ENCODE data around the gene KCNK3. TPM values are rescaled to one million over a fixed set of nuclear protein-coding genes. Genes with fewer than 3 reads are reported as not detected.
"Not testable (repeated sequence)": the region's sequence is repeated elsewhere in the genome, so short reads cannot be mapped to it uniquely, and the experiment has no call there.

KCNK3 gene
- total RNA-seq, result 4.1 TPM

DNA sequence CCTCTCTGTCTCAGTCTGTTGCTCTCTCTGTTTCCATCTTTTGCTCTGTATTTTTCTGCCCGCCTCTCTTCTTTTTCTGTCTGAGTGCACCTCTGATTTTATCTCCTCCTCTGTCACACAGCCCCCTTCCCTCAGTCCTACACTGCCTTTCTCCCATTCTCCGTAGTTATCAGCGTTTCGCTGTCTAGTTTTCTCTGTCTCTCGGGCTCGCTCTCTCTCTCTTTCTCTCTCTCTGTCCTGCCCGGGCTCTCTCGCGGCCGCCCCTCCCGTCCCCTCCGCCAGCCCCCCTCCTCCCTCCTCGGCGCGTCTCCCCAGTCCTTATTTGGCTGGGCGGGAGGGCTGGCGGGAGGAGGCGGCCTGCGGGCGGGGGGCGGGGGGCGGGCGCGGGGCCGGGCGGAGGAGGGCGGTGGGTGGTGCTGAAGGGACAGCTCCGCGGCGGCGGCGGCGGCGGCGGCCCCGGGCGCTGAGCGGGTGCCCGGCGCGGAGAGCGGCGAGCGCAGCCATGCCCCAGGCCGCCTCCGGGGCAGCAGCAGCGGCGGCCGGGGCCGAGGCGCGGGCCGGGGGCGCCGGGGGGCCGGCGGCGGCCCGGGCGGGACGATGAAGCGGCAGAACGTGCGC is at the start of gene KCNK3:
TSS of gene KCNK3 (plus strand) at position 444 of the 618 bp plus-strand sequence. CDS start at position 598, 154 bp downstream.
- FAIRE-seq (no peak), DNase-seq (ENCODE audit: low spot score in 2 of 2) (peak; percentile 77 to 78)

DNA sequence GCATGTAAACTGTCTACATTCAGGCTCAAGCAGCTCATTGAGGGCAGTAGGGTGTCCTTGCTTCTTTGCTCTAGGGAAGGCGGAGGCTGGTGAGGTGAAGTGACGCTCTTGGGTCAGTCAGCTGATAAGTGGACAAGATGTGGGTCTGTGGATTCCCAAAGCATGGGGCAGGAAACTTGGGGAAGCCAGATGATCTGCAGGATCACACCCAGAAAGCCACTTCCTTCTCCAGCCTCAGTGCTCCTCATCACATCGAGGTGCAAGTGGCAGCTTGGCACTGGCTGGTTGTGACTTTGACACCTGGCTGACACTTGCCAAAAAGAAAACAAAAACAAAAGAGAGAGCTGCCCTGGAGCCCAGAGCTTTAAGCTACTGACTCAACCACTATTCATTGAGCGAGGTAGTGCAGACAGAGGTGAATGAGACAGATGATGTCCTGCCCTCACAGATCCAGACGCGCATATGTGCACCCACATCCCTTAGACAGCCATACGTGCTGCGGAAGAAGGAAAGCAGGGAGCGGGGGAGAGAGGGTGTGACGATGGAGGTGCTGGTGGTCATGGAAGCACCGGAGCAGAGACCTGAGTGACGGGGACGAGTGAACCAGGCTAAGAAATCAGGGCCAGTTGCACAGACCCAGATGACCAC is 48.2 kb upstream of the KCNK3 start:
- no peak for DNase-seq (ENCODE audit: low spot score in 2 of 2)
- no peak for FAIRE-seq

DNA sequence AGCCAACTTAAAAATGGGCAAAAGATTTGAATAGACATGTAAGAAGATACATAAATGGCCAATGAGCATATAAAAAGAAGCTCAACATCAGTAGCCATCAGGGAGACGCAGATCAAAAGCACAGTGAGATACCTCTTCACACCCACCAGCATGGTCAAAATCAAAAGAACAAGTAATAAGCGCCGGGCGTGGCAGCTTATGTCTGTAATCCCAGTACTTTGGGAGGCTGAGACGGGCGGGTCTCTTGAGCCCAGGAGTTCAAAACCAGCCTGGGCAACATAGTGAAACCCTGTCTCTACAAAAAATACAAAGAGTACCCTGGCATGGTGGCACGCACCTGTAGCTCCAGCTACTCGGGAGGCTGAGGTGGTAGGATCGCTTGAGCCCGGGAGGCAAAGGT is 46.8 kb upstream of the KCNK3 start:
- no peak for DNase-seq (ENCODE audit: low spot score in 2 of 2)
- FAIRE-seq, result no peak

DNA sequence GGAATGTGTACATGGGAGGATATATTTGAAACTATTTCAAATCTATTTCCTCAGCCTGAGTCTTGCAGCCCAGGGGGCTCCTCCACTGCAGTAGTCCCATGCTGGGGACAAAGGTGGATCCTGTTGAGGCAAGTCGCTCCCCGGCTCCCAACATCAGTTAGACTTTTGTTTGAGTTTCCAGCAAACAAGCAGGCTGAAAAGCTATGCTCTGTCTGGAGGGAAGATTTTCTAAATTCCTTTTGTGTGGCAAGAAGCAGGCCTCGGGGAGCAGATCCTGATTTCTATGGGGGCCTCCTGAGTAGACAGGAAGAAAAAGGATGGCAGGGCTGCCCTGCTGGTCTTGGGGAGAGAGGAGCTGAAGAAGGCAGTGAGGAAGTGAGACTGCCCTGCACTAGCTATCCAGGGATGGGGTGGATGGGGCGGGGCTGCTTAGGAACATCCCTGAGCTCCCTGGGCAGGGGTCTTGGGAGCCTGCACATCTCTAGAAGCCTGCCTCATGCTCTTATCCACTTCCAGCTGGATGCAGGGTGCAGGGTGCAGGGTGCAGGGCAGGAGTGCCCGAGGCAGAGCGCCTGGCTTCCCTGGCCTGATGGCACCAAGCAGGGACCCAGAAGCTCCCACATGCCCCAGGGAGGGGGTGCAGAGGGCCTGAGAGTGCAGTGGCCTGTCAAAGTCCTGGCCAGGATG is 45.4 kb upstream of the KCNK3 start:
- DNase-seq (ENCODE audit: low spot score in 2 of 2) (no peak), FAIRE-seq (no peak)

DNA sequence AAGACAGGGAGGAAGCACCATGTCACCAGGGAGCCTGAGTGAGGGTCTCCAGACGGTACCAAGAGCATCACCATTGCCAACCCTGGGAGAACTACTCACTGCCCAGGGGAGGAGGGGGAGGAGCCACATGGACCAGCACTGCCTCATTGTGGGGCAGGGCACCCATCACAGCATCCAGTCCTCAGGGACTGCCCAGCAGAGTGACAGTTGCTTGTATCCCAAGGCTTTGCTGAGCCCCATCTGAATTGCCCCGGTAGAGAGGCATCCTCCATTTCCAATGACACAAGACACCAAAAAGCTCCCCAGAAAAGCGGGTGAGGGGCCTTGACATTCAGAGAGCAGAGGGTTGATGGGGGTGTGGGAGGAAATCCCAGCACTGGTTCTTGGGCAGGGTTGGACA is 44.5 kb upstream of the KCNK3 start:
- DNase-seq (ENCODE audit: low spot score in 2 of 2), result no peak
- FAIRE-seq, result no peak

DNA sequence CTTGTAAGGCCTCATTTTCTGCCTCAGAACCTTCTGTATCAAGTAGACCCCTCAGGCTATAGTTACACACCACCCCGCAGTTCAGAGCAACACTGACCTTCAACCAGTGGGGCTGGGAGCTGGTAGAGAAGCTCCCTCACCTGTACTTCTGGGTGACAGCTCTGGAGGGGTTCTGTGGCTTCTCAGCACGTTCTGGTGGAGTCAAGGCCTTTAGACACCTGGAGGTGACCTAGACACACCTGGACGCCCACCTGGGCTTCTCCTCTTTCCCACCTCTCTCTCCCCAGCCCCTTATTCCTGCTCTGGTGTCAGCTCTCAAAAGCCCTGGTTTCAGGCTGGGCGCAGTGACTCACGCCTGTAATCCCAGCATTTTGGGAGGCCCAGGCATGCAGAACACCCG is 44.0 kb upstream of the KCNK3 start:
- FAIRE-seq (no peak), DNase-seq (ENCODE audit: low spot score in 2 of 2) (no peak)

DNA sequence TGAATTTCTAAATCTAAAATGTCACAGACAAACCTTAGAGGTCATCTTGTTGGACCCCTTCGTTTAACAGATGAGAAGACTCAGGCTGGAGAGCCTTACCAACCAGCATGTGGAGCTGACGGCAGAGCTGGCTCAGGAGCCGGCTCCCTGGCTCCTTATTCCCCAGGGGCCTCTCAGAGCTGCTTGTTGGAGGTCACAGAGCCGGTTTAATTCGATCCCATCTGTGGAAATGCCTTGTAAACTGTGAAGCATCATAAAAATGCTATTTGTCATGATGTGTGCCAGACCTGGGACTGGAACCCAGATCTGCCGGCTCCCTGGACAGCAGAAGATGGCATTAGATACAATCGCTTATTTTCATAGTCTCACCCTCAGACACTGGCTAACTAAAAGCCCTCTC is 43.2 kb upstream of the KCNK3 start:
- DNase-seq (ENCODE audit: low spot score in 2 of 2), result no peak
- no peak for FAIRE-seq

DNA sequence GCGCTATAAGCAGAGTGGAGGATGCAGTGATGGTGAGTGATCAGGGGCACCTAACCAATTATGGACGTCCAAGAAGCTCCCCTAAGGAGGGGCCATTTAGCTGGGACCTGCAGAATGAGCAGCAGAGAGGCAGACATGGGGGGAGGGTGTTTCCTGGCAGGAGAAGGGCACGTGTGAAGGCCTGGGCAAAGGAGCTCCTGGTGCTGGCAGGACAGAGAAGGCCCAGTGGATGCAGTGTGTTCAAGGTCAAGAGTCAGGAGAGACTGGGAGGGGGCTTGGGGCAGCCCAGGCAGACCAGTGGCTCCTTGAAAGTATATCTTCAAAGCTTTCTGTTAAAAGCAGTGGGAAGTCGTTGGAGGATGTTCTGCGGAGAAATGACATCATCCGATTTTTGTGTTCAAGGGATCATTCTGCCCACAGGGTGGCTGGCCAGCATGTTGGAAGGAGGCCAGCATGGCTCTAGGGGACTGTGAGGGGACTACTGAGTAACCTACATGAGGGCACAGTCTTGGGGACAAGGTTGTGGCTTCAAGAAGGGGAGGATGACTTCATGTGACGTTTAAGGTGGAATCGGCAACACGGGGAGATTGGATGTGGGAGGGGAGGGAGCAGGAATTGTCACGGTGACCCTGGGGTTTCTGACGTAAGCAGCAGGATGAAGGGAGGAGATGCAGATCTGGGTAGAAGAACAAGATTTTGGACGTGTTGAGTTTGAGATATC is 42.4 kb upstream of the KCNK3 start:
- DNase-seq (ENCODE audit: low spot score in 2 of 2) (no peak), FAIRE-seq (no peak)

DNA sequence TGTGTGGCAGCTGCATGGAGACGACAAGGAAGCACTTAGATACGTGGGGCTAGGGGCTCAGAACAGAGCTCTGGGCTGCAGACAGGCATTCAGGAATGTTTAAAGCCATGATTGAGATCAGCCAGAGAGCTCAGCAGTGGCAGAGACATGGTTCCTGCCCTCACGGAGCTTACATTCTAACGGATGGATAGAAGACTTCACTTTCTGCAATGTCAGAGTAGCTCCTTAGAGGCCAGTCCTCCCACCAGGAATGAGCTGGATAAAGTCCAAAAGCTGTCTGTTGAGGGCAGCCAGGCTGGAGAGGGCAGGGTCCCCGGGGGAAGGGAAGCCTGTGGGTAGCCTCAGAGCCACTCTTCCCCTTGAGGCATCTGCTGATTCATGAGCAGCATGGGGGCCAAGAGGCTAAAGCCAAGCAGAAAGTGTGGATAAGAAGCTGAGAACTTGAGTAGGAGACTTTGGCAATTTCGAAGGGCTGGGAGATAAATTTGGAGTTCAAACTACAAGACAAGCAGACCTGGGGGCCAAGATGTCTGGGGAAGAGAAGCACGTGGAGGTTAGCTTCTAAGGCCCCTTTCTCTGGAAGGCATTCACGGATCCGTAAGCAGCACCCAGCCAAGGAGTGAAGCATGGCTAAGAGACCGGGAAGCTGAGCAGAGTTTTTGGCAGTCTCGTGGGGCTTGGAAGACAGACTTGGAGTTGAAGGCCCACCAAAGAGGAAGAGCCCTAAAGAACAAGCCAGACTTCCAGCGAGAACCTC is 41.6 kb upstream of the KCNK3 start:
- DNase-seq (ENCODE audit: low spot score in 2 of 2) (no peak), FAIRE-seq (no peak)

DNA sequence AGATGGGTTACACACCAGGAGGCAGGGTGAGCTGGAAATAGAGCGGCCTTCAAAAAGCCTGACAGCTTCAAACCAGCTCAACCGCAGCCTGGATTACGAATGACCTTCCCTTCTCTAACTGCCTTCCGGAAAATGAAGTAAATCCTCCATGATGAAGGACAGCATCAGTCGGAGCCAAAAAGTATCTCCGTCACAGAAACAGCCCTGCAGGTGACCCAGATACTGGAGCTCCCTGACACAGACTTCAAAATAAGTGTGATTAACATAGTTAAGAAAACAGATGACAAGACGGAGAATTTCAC is 41.1 kb upstream of the KCNK3 start:
- DNase-seq (ENCODE audit: low spot score in 2 of 2), result no peak
- no peak for FAIRE-seq

DNA sequence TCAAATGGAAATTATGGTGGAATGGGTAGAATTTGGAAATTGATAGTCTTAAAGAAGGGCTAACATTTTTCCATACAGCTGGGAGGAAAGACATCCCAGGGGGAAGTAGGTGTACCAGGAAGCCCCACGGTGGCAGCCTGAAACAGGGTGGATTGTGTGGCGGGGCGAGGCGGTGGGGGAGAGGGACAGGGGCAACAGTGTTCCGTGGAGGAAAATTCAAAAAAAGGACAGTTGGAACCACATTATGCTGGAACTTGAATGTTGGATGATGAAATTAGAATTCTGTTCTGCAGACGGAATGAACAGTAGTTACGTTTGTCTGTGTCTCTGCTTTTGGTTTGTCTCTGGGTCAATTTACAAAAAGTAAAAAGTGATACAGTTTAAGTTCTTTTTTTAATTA is 40.7 kb upstream of the KCNK3 start:
- DNase-seq (ENCODE audit: low spot score in 2 of 2), result no peak
- FAIRE-seq, result no peak

DNA sequence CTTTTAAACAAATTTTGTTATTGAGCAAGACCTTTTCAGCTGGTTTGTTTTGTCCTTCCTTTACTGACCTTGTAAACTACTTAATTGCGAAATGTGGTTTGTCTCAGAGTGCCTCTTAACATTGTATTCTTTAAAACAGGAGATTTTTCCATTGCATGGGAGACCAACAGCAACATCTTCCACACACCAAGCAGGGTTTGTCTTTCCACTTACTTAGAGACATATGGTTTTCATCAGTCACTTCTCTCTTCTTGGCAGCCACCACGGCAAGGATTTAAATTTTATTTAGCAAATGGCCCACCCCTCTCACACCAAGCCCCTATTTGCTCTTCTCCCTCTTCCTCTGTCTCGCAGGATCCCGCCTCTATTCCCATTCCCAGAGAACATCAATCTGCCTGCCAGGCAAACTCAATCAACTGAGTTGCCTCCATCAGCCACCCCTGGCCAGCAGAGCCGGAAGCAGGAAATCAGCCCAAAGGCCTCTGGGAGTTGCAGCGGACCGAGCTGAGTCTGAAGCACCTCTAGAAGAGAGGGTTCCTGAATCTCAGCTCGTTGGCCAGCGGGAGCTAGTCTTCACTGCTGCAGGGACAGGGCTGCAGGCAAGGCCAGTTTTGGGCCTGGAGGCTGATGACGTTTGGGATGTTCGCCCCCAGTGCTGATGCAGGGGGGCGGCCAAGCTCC is 40.0 kb upstream of the KCNK3 start:
- DNase-seq (ENCODE audit: low spot score in 2 of 2) (no peak), FAIRE-seq (no peak)

DNA sequence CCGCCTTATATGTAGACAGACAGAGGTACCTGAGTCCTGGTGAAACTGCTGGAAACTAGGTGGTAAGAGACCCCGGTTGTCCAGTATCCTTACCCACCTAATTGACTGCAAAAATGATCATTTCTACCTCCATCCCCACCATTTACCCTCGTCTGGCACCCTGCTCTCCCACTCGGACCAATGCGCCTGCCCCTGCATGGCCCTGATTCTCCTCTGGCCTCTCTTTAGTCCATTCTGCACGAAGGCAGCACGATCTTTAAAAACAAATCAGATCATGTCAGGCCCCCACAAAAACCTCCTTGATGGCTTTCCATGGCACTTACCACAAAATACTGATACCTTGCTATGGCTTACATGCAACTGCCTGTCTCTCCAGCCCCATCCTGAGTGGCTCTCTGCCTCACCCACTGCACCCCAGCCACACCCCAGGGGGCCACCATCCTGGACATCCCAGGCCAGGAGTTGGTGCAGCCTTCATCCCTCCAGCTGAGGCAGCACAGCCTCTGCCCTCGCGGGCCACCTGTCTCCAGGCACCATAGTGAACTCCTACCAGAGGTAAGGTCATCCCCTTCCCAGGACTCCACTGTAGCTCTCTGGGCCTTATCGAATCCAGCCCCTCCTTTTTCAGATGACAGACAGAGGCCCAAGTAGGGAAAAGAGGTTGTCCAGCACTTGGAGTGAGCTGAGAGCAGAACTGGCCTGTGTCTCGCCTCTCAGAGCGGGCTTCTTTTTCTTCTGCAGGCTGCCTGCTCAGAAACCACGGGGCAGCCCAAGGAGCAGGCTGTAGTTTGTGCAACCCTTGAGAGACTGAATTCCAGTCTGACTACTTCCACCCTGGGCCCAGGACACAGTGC is 39.1 kb upstream of the KCNK3 start:
- DNase-seq (ENCODE audit: low spot score in 2 of 2), result no peak
- FAIRE-seq, result no peak

DNA sequence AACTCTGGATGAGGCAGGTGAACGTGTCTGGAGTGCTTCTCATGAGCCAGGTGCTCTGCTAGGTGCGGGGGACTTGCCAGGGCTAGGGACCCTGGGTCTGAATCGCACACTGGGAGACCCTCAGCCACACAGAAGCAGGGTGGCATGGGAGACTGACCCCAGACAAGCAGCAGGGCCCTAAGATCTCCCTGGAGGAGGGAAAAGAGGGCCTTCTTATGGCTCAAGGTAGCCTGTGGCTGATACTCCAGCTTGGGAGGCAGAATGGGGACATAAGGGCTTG is 38.5 kb upstream of the KCNK3 start:
- no peak for DNase-seq (ENCODE audit: low spot score in 2 of 2)
- FAIRE-seq, result no peak

DNA sequence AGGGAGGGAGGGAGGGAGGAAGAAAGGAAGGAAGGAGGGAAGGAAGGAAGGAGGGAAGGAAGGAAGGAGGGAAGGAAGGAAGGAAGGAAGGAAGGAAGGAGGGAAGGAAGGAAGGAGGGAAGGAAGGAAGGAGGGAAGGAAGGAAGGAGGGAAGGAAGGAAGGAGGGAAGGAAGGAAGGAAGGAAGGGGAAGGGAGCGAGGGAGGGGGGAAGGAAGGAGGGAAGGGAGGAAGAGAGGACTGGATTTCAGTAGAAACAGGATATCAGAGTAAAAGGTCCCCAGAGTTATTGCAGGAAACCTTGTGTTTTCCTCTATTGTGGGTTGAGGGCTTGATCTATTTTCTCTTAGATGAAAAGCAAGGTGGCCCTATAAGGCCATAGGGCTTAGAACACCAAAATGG is 37.4 kb upstream of the KCNK3 start:
- not testable (repeated sequence) for DNase-seq (ENCODE audit: low spot score in 2 of 2); FAIRE-seq

DNA sequence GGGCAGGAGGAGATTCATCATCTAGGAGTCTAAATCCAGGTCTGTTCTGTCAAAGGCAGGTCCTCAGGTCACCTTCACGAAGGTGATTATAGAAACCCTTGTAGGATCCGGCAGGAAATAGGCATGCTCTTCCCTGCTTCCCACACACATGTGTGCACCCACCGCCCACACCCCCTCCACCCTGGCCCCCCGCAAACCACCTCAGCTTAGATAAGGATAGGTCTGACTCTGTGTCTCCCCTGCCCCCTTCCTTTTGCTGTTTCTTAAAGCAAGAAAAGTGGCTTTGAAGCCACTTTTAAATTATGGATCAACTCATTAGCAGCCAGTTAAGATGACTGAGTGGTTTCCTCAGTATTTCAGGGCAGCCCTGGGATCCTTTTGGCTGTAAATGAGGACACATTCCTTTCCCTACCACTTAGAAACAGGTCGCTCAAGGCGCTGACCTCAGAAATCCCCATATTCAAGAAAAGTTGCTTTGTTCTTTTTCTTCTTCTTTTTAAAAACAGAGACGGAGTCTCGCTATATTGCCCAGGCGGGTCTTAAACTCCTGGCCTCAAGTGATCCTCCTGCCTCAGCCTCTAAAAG is 36.8 kb upstream of the KCNK3 start:
- DNase-seq (ENCODE audit: low spot score in 2 of 2) (no peak), FAIRE-seq (no peak)

DNA sequence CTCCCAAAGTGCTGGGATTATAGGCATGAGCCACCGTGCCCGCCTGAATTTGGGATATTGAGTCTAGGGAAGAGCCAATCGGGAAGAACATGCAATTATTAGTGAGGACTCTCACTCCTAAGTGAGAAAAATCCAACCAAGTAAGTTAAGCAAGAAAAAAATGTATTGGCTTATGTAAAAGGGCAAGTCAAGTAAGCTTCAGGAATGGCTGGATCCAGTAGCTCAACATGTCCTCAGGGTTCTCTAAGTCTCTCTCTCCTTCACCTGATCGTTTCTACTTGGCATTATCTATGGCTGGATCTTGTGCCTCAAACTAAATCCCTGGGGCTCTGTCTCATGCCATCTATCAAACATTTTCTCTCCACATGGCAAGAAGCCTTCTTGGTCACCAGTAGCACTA is 35.3 kb upstream of the KCNK3 start:
- DNase-seq (ENCODE audit: low spot score in 2 of 2), result no peak
- FAIRE-seq, result no peak

DNA sequence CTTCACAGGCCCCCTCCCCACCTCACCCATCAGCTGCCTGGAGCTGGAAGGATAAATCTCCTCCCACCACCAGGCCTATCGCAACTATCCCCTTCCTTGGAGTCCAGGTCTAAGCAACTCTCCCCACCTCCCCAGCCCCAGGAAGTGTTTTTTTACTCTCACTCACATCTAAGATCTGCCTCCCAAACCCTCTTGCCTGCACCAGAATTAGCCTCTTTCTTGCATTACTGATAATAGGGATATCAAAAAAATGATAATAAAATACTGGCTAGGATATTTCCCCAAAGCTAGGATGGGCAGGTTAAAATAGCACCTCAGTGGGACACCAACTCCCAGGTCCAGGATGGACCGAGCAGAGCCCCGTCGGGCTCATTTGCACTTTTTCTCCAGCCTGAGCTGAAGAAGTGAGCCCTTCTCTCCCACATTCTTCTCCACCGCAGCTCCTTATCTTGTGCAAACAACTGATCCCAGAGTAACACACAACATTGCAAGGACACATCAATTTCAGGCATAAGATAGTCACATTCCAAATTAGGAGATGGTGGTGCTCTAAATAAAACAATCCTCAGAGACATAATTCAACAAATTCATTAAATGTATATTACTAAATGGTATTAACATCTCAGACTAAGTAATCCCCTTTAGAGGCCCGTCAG is 33.7 kb upstream of the KCNK3 start:
- no peak for FAIRE-seq

More for the DNA sequence above, 33.7 kb upstream of the KCNK3 start:
- no peak for DNase-seq (ENCODE audit: low spot score in 2 of 2)

Data from frontal cortex (tissue), 4 donors.